Adrenal gland (tissue), 12 donors: ENCODE measurements around the gene MFNG. TPM values are rescaled to one million over a fixed set of nuclear protein-coding genes. Genes with fewer than 3 reads are reported as not detected.

Source experiments
- DNase-seq, 7 donors: peaks; one replicate each; pipeline ENCODE4 v3.0.0-alpha.2; 2019 to 2020
- H3K27ac ChIP-seq, 5 donors: fragments of 200-600 bp; sonication (generic) in 4 of 5; 1 replicate in 3 of 5; 2 replicates in 2 of 5; pipeline versions ENCODE4 v1.5.1 to v1.8.0; 2016 to 2020; ENCODE audit warnings: mild to moderate bottlenecking in 1 of 5
- H3K27me3 ChIP-seq: fragments of 200-600 bp; 2 replicates; pipeline ENCODE4 v1.8.0; 2021
- H3K36me3 ChIP-seq, 2 donors: fragments of 200-600 bp; replicated peaks in 1 of 2; 1 replicate in 1 of 2; 2 replicates in 1 of 2; pipeline versions ENCODE4 v1.5.1 to v1.8.0; 2018 to 2022
- H3K4me1 ChIP-seq, 2 donors: fragments of 200-600 bp; replicated peaks in 1 of 2; 1 replicate in 1 of 2; 2 replicates in 1 of 2; pipeline versions ENCODE4 v1.5.1 to v1.8.0; 2018 to 2021
- H3K4me3 ChIP-seq, 4 donors: fragments of 200-600 bp; sonication (generic) in 3 of 4; one replicate each; pipeline ENCODE4 v1.5.1; 2016 to 2018
- H3K9me3 ChIP-seq, 3 donors: fragments of 200-600 bp; sonication (generic) in 1 of 3; replicated peaks in 1 of 3; 1 replicate in 2 of 3; 2 replicates in 1 of 3; pipeline versions ENCODE4 v1.5.1 to v1.8.0; 2016 to 2021
- POLR2A ChIP-seq, 2 donors: fragments of 450-650 bp; IDR thresholded peaks; one replicate each; pipeline ENCODE4 v1.6.1; 2017; ENCODE audit warnings: antibody characterized with exemption in 2 of 2, mild to moderate bottlenecking in 2 of 2, moderate library complexity in 1 of 2
- WGBS, 4 donors: extraction: QIAGEN DNeasy Blood & Tissue Kit in 2 of 4; methylation state at CpG; one replicate each; pipeline versions ENCODE4 v1.1.5 to v1.1.7; 2013 to 2017; 5-methylcytosine and 5-hydroxymethylcytosine counted together
- intact Hi-C, 2 donors: fragments of 100-400 bp; cut with DNase I; formaldehyde crosslinking; loops; one replicate each; pipeline versions ENCODE4 v1.14.1 to v1.15.0; 2022 to 2023
- polyA plus RNA-seq, 3 donors: library from polyadenylated mRNA; stranded (reverse); fragments of 200-250 nt in 2 of 3; fragments of 350-450 nt in 1 of 3; fragmentation: Illumina TruSeq in 1 of 3; extraction: RNeasy Lipid Tissue Mini Kit (QIAGEN cat#74804) in 1 of 3; gene quantifications; one replicate each; pipeline ENCODE4 v1.2.3, GENCODE V29; 2013 to 2014
- total RNA-seq, 9 donors: library from RNA; depleted of rRNA in 4 of 9; stranded (reverse); fragments of >200 nt in 4 of 9; fragments of 120-200 nt in 1 of 9; fragmentation: NEBNext Ultra II Directional in 1 of 9; extraction: Animal tissue kit (Norgen Biotek cat#: 25700) in 1 of 9; gene quantifications; one replicate each; pipeline versions ENCODE4 v1.1.0 to v1.2.4, GENCODE V29; 2013 to 2023
- TF ChIP-seq, protein P1 (sequence below), 6 experiments: fragments of 450-650 bp in 4 of 6; fragments of 200-600 bp in 2 of 6; sonication (generic) in 1 of 6; IDR thresholded peaks; 1 replicate in 5 of 6; 2 replicates in 1 of 6; pipeline versions ENCODE4 v1.5.1 to v1.8.0; 2016 to 2021; ENCODE audit warnings: antibody characterized with exemption in 6 of 6, mild to moderate bottlenecking in 2 of 6, moderate library complexity in 1 of 6
- donor health status: healthy with polysubstance abuse.
- donor health status: Bipolar disorder and iron deficiency.
- donor health status: DM: yes; HTN: yes; CAD: no.
- donor health status: DM: no; HTN: no; CAD: no.
- donor health status: DM: no; HTN: no; CAD: no.
- donor health status: DM: yes; HTN: yes; CAD: no.

MFNG gene
- total and polyA plus RNA-seq, 12 donors = 4.0 to 27.6 (median 17.9) TPM

DNA sequence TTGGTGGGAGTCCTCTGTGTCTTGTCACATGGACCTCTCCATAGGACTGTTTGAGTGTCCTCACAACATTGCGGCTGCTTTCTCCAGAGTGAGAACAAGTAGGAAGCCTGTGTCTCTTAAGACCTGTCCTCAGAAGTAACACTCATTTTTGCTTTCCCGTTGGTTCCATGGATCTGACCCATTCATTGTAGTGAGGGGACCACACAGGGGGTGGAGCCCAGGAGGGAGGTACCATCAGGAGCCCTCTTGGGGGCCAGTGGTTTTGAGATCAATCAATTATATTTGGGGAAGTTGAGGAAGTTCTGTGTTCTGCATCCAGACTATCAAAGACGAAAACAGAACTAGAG is 53.5 kb downstream of the MFNG start:
- Histone ChIP-seq H3K4me1 (no peaks in the 10 kb centered on the region), H3K9me3 (no peaks in the 10 kb centered on the region), H3K4me3 (no peak overlapping the region), H3K27me3 (peaks cover 31% of the 10 kb centered on the region), H3K36me3 (no peaks in the 10 kb centered on the region), H3K27ac (no peak overlapping the region)
- TF ChIP-seq, protein P1, sequence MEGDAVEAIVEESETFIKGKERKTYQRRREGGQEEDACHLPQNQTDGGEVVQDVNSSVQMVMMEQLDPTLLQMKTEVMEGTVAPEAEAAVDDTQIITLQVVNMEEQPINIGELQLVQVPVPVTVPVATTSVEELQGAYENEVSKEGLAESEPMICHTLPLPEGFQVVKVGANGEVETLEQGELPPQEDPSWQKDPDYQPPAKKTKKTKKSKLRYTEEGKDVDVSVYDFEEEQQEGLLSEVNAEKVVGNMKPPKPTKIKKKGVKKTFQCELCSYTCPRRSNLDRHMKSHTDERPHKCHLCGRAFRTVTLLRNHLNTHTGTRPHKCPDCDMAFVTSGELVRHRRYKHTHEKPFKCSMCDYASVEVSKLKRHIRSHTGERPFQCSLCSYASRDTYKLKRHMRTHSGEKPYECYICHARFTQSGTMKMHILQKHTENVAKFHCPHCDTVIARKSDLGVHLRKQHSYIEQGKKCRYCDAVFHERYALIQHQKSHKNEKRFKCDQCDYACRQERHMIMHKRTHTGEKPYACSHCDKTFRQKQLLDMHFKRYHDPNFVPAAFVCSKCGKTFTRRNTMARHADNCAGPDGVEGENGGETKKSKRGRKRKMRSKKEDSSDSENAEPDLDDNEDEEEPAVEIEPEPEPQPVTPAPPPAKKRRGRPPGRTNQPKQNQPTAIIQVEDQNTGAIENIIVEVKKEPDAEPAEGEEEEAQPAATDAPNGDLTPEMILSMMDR (IDR thresholded peaks at IDR 0.05) = no peak
- TF ChIP-seq POLR2A (IDR thresholded peaks at IDR 0.05) = no peak
- intact Hi-C loops = no loop called here
- DNase-seq = no peak
- WGBS, 4 donors = 89 to 93% (median 90%) methylated on average over 2 to 3 of the region's 3 CpGs

DNA sequence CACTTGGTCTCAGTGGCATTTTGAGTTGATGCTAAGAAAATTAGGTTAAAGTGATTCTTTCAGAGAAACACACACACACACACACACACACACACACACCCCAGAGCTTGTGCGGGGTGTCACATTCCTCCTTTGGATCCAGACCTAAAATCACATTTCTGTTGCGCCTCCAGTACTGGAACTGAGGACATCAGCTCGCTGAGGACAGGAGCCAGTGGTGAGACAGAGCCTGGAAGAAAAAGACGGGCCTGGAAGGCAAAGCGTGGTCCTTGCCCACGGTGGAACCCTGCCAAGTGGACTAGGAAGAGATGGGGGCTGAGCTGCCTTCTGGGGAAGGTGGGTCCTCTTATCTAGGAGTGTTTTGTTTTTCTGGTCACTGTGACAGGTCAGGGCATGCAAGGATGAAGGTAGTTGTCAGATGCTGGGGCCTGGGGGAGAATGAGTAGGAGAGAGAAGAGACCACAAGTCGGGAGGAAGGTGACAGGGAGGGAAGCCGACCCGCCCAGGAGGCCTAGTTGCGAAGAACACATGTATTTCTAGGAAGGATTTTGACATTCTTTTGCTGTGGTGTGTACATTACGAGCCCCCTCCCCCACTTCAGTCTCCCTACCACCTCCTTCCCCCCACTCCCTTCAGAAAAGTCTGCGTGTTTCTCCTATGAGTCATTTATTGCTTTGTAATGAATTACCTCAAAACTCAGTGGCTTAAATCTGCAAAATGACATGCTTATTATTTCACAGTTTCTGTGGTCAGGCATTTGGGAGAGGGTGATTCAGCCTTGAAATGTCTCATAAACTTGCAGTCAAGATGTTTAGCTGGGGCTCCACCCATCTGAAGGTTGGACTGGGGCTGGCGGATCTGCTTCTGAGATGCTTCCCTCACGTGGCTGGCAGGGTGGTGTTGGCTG is 54.1 kb downstream of the MFNG start:
- TF ChIP-seq, protein P1 (IDR thresholded peaks at IDR 0.05) = no peak
- no peak for TF ChIP-seq POLR2A (IDR thresholded peaks at IDR 0.05)
- intact Hi-C loops = no loop called here
- Histone ChIP-seq H3K27ac (no peak overlapping the region), H3K36me3 (no peaks in the 10 kb centered on the region), H3K4me1 (no peaks in the 10 kb centered on the region), H3K27me3 (peaks cover 37% of the 10 kb centered on the region), H3K4me3 (no peak overlapping the region), H3K9me3 (no peaks in the 10 kb centered on the region)
- 72 to 80% (median 77%) methylated on average over 14 of the region's 14 CpGs for WGBS, 4 donors
- DNase-seq = no peak

DNA sequence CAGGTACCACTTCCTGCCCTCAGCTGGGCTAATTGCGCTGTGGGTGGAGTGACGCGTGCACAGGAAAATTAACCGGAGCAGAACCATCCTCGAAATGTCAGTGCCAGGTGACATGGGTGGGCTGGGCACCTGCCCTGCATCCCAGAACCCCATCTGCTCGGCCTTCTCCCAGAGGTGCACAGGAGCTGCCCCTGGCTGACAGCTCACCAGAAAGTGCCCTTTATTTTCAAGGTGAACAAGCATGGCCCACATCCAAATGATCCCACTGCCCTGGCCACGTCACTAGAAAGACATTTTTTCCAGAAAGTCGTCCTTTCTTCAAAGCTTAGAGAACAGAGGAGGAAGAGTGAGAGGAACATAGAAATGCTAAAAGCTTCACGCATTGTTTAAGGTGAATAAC is 54.8 kb downstream of the MFNG start:
- intact Hi-C loops = no loop called here

DNA sequence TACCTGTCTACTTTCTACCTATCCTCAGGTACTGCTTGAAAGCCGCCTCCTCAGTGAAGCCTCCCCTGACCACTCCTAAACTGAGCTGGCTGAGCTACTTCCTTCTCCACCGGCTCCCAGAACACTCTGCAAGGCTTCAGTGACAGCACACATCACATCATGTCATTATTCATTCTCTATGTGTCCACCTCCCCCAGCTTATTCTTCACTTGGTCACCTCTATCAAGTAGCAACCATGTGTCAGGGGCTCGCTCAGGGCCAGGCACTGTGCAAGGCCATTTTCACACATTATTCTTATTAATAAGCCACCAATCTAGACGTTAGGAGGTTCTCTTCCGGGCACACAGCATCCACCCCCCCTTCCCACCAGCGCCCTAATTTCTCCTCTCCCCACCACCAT is 55.2 kb downstream of the MFNG start:
- Histone ChIP-seq H3K4me3 (no peak overlapping the region), H3K9me3 (no peaks in the 10 kb centered on the region), H3K27me3 (peaks cover 39% of the 10 kb centered on the region), H3K36me3 (no peaks in the 10 kb centered on the region), H3K4me1 (no peaks in the 10 kb centered on the region), H3K27ac (no peak overlapping the region)
- TF ChIP-seq, protein P1 (IDR thresholded peaks at IDR 0.05) = no peak
- no peak for TF ChIP-seq POLR2A (IDR thresholded peaks at IDR 0.05)
- 64 to 70% (median 65%) methylated on average over 6 of the region's 6 CpGs for WGBS, 4 donors
- intact Hi-C loops = no loop called here
- DNase-seq = no peak

More for the DNA sequence above, 54.8 kb downstream of the MFNG start:
- H3K36me3 ChIP-seq = no peaks in the 10 kb centered on the region
- TF ChIP-seq, protein P1 (IDR thresholded peaks at IDR 0.05) = no peak
- TF ChIP-seq POLR2A (IDR thresholded peaks at IDR 0.05) = no peak
- no peak for DNase-seq
- H3K4me3 ChIP-seq = no peak overlapping the region
- H3K27ac ChIP-seq = no peak overlapping the region
- H3K4me1 ChIP-seq = no peaks in the 10 kb centered on the region
- peaks cover 39% of the 10 kb centered on the region for H3K27me3 ChIP-seq
- 44 to 66% (median 61%) methylated on average over 9 of the region's 9 CpGs for WGBS, 4 donors
- no peaks in the 10 kb centered on the region for H3K9me3 ChIP-seq
